Heart left ventricle (tissue), 13 donors: ENCODE measurements around the gene PRKACA.
A peak's percentile ranks its signal among the peaks of the same experiment; 100 is the strongest.

Source experiments
- POLR2A ChIP-seq, 2 donors: fragments of 450-650 bp; IDR thresholded peaks; one replicate each; pipeline ENCODE4 v1.6.1; 2017; ENCODE audit warnings: antibody characterized with exemption in 2 of 2, mild to moderate bottlenecking in 2 of 2, moderate library complexity in 2 of 2
- TF ChIP-seq, protein P1 (sequence below), 12 donors: fragments of 200-600 bp; sonication (generic) in 4 of 12; IDR thresholded peaks; one replicate each; pipeline versions ENCODE4 v1.5.0 to v1.8.0; 2018 to 2022; ENCODE audit warnings: antibody characterized with exemption in 12 of 12, mild to moderate bottlenecking in 5 of 12
- donor health status: ischemic (EF 13 %, LVEDD 7.1; RV severe dilation, severe dysfunction).
- donor health status: DM: no; HTN: yes; CAD: no.
- donor health status: DM: no; HTN: no; CAD: no.
- donor health status: ischemic (EF 25% LVEDD 6.9; RV normal size, moderate dysfunction).
- donor health status: ischemic (EF 25% LVEDD 5.7; RV mildly dilated, moderate dysfunction).
- donor health status: ischemic (EF 35%, LVEDD 5.7; RV mildly dilated, moderate dysfunction).
- donor health status: nonischemic (EF 11% LVEDD 7.7; RV severe dilation, severe dysfunction).
- donor health status: DM: yes; HTN: yes; CAD: no.
- donor health status: PGD.
- donor health status: ischemic (EF 29% LVEDD 5.4; RV normal size, mild dysfunction).
- donor health status: nonischemic (EF 23%, LVEDD 6.1; RV moderate dilation, normal function).

DNA sequence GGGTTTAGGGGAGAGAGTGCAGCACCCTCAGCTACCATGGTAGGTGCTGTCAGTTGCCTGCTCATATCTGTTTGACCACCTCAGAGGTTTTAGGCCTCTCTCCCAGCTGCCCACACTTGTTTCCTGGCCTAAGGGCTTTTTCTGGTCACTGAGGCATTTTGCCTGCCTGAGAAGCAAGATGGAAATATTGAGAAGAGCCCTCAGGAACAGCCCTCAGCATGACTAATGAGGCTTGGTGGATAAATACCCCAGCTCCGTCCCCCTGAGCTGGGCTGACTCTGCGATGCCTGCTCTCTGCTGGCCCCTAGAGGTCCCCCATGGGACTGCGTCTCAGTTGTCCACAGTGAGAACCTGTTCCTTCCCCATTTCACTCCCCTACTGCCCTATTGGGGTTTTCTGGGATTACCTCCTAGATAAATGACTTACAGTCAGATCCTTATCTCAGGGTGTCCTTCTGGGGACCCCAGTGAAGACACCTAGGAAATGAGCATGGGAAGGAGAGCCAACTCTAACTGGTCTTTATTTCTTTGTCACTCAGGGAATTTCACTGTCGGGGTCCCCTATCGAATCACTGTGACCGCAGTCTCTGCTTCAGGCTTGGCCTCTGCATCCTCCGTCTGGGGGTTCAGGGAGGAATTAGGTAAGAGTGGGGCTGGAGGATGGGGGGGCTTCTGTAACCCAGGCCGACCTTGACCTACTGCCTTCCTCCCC is 69.0 kb downstream of the PRKACA start:
- TF ChIP-seq, protein P1, sequence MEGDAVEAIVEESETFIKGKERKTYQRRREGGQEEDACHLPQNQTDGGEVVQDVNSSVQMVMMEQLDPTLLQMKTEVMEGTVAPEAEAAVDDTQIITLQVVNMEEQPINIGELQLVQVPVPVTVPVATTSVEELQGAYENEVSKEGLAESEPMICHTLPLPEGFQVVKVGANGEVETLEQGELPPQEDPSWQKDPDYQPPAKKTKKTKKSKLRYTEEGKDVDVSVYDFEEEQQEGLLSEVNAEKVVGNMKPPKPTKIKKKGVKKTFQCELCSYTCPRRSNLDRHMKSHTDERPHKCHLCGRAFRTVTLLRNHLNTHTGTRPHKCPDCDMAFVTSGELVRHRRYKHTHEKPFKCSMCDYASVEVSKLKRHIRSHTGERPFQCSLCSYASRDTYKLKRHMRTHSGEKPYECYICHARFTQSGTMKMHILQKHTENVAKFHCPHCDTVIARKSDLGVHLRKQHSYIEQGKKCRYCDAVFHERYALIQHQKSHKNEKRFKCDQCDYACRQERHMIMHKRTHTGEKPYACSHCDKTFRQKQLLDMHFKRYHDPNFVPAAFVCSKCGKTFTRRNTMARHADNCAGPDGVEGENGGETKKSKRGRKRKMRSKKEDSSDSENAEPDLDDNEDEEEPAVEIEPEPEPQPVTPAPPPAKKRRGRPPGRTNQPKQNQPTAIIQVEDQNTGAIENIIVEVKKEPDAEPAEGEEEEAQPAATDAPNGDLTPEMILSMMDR (IDR thresholded peaks at IDR 0.05): peak; percentile 70 to 91 (median 82)
- TF ChIP-seq POLR2A (IDR thresholded peaks at IDR 0.05): no peak
